PC-9 (cell line): ENCODE results near the gene CCDC9B. TPM values are rescaled to one million over a fixed set of nuclear protein-coding genes. Genes with fewer than 3 reads are reported as not detected.

Experiments used
- BruUV-seq: library from RNA; stranded (reverse); fragments of 400-500 nt; replicated peaks from 2 replicates; lab custom pipeline; 2021; lab: Mats Ljungman, UMichigan
- CTCF ChIA-PET: fragments of 300-600 bp; sonication (Branson Sonifier 250); formaldehyde crosslinking; loops from one replicate; lab custom pipeline; 2022; ENCODE audit warnings: antibody characterized with exemption; lab: Charles Lee
- POLR2A ChIA-PET: fragments of 300-600 bp; sonication (Branson Sonifier 250); formaldehyde crosslinking; loops from one replicate; lab custom pipeline; 2022; ENCODE audit warnings: antibody characterized with exemption; ENCODE audit not compliant: unreplicated experiment; lab: Charles Lee
- DNase-seq, 2 experiments: peaks; one replicate each; pipeline versions ENCODE4 v3.0.0 to v3.0.0-alpha.2; 2015 to 2022; ENCODE audit warnings: mixed read lengths in 1 of 2
- H2AFZ ChIP-seq: fragments of 200-600 bp; sonication (generic); 2 replicates; pipeline ENCODE4 v1.8.1; 2017; ENCODE audit warnings: antibody characterized with exemption
- H3F3A ChIP-seq: fragments of 200-600 bp; sonication (generic); 2 replicates; pipeline ENCODE4 v1.8.1; 2017; ENCODE audit warnings: antibody characterized with exemption, mild to moderate bottlenecking, low read depth; ENCODE audit not compliant: insufficient read depth
- H3K27ac ChIP-seq: fragments of 200-600 bp; sonication (generic); 2 replicates; pipeline ENCODE4 v1.6.1; 2016; ENCODE audit warnings: mixed run types
- H3K27me3 ChIP-seq: fragments of 200-600 bp; sonication (generic); 2 replicates; pipeline ENCODE4 v1.6.1; 2016; ENCODE audit warnings: low read depth, mixed run types; ENCODE audit not compliant: insufficient read depth
- H3K36me3 ChIP-seq: fragments of 200-600 bp; sonication (generic); 2 replicates; pipeline ENCODE4 v1.6.1; 2016; ENCODE audit warnings: low read depth, mixed run types
- H3K4me1 ChIP-seq: fragments of 200-600 bp; sonication (generic); replicated peaks from 2 replicates; pipeline ENCODE4 v1.6.1; 2016; ENCODE audit warnings: mixed run types; ENCODE audit not compliant: insufficient read depth
- H3K4me2 ChIP-seq: fragments of 200-600 bp; sonication (generic); 2 replicates; pipeline ENCODE4 v1.6.1; 2017; ENCODE audit warnings: mixed run types
- H3K4me3 ChIP-seq: fragments of 200-600 bp; sonication (generic); 2 replicates; pipeline ENCODE4 v1.6.1; 2016; ENCODE audit warnings: mixed run types
- H3K79me2 ChIP-seq: fragments of 200-600 bp; sonication (generic); 2 replicates; pipeline ENCODE4 v1.6.1; 2017; ENCODE audit warnings: low read depth, mixed run types
- H3K9me2 ChIP-seq: fragments of 200-600 bp; sonication (generic); 2 replicates; pipeline ENCODE4 v1.8.1; 2017; ENCODE audit warnings: mild to moderate bottlenecking; ENCODE audit not compliant: insufficient read depth
- H3K9me3 ChIP-seq: fragments of 200-600 bp; sonication (generic); 2 replicates; pipeline ENCODE4 v1.8.1; 2016; ENCODE audit warnings: low read depth; ENCODE audit not compliant: insufficient read depth
- H4K20me1 ChIP-seq: fragments of 200-600 bp; sonication (generic); 2 replicates; pipeline ENCODE4 v1.8.1; 2017; ENCODE audit not compliant: insufficient read depth
- CTCF ChIP-seq: fragments of 200-600 bp; sonication (generic); conservative IDR thresholded peaks from 2 replicates; pipeline ENCODE4 v1.6.1; 2017; ENCODE audit warnings: mixed run types, antibody characterized with exemption, mild to moderate bottlenecking, moderate library complexity
- EZH2 ChIP-seq: fragments of 200-600 bp; sonication (generic); IDR thresholded peaks from 2 replicates; pipeline ENCODE4 v1.8.0; 2017; ENCODE audit warnings: antibody characterized with exemption, low read depth
- intact Hi-C: fragments of 100-400 bp; cut with micrococcal nuclease; formaldehyde crosslinking; loops from one replicate; pipeline ENCODE4 v1.10.0; 2022; ENCODE audit not compliant: unreplicated experiment
- total RNA-seq: library from RNA; stranded (reverse); gene quantifications from 2 replicates; pipeline ENCODE4 v1.2.3, GENCODE V29; 2021

The CCDC9B gene
- total RNA-seq, 1 experiment from 2014 or later: 141 TPM

GRCh38 chr15:40285554-40286011 lies 55.2 kb downstream of the CCDC9B start:
- no peaks in the 10 kb centered on the region for H3K9me3 ChIP-seq
- POLR2A ChIA-PET: interaction anchor here (0.7 to 0.8 kb wide), 2 partner anchors 23 to 28 kb away, joined by 3 to 5 read pairs; no protein-coding TSS in a partner anchor
- CTCF ChIA-PET: no interaction called here
- TF ChIP-seq CTCF: no peak
- no peak for TF ChIP-seq EZH2
- H3K4me2 ChIP-seq: no peak overlapping the region
- no peak overlapping the region for H2AFZ ChIP-seq
- H3K27me3 ChIP-seq: no peaks in the 10 kb centered on the region
- H4K20me1 ChIP-seq: no peaks in the 10 kb centered on the region
- intact Hi-C loops: no loop called here
- no peak overlapping the region for H3K4me3 ChIP-seq
- H3K9me2 ChIP-seq: no peaks in the 10 kb centered on the region
- DNase-seq: no peak
- no peaks in the 10 kb centered on the region for H3K36me3 ChIP-seq
- H3K79me2 ChIP-seq: no peaks in the 10 kb centered on the region
- no TSS peak for BruUV-seq
- no peak overlapping the region for H3K27ac ChIP-seq
- H3F3A ChIP-seq: no peaks in the 10 kb centered on the region
- H3K4me1 ChIP-seq: no peaks in the 10 kb centered on the region

DNA sequence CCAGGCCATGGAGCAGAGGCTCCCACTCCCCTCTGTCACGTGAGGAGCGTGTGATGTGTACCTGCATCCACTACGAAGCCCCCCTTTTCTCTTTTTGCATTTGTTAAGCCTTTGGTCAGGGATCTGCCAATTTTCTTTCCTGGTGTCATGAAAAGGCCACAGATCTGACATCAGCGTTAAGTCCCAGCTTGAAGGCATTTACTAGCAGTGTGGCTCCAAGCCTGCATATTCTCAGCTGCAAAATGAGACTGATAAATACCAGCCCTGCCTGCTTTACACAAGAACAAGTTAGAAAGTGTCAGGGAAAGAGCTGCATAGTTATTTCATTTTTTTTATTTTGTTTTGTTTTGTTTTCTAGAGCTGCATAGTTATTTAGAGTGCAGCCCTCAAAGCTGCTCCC lies 55.6 kb downstream of the CCDC9B start:
- Histone ChIP-seq H3K4me2 (no peak overlapping the region), H3F3A (no peaks in the 10 kb centered on the region), H3K27ac (no peak overlapping the region), H3K4me3 (no peak overlapping the region), H3K36me3 (no peaks in the 10 kb centered on the region), H3K27me3 (no peaks in the 10 kb centered on the region), H4K20me1 (no peaks in the 10 kb centered on the region), H3K4me1 (no peaks in the 10 kb centered on the region), H3K9me2 (no peaks in the 10 kb centered on the region), H3K9me3 (no peaks in the 10 kb centered on the region), H3K79me2 (no peaks in the 10 kb centered on the region), H2AFZ (no peak overlapping the region)
- intact Hi-C loops: no loop called here
- ChIA-PET POLR2A (interaction anchor here (0.7 to 0.8 kb wide), 2 partner anchors 23 to 28 kb away, joined by 3 to 5 read pairs; no protein-coding TSS in a partner anchor), CTCF (no interaction called here)
- no peak for DNase-seq
- BruUV-seq: no TSS peak
- TF ChIP-seq EZH2: no peak
- TF ChIP-seq CTCF: no peak

DNA sequence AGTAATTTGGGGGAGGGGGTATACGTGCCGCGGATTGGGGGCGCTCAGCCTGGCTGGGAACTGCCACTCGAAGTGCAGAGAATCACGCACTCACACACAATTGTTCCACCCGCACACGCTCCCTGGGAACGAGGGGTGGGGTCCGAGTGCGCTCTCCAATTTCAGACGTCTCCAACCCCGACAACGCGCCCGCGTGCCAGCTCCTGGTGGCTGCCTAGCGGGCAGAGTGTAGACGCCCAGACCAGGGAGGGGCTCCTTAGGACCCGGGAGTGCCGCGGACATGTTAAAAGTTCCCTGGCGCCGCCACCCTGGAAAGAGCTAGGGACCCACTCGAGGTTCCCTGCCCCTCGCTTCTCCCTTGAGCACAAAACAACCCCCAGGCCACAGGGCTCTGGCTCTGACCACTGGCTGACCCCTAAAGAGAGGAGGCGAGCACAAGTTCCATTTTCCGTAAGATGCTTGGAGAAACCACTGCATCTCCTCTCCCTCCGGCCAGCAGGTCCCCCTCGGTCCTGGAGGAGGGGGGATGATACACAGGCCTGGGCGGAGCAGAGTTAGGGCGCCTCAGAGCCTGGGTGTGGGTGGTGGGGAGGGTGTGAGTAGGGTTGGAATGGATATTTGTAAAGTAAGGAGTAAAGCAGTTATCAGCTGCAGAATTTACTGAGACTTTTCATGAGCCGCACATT lies 57.0 kb downstream of the CCDC9B start:
- no peak overlapping the region for H3K4me3 ChIP-seq
- no peak overlapping the region for H3K27ac ChIP-seq
- no peak overlapping the region for H3K4me2 ChIP-seq
- no peaks in the 10 kb centered on the region for H3F3A ChIP-seq
- BruUV-seq: no TSS peak
- POLR2A ChIA-PET: no interaction called here
- TF ChIP-seq CTCF (no peak), EZH2 (no peak)
- no peaks in the 10 kb centered on the region for H3K9me3 ChIP-seq
- no peak overlapping the region for H2AFZ ChIP-seq
- H3K79me2 ChIP-seq: no peaks in the 10 kb centered on the region
- no peaks in the 10 kb centered on the region for H3K4me1 ChIP-seq
- H3K9me2 ChIP-seq: no peaks in the 10 kb centered on the region
- intact Hi-C loops: loop anchor here (5.0 kb wide), 1 partner anchor 39 kb away; the partner anchor contains the start of gene INAFM2
- H3K27me3 ChIP-seq: no peaks in the 10 kb centered on the region
- no peak for DNase-seq
- no peaks in the 10 kb centered on the region for H3K36me3 ChIP-seq
- CTCF ChIA-PET: interaction anchor here (0.7 kb wide), 2 partner anchors 23 to 85 kb away, joined by 3 to 14 read pairs; no protein-coding TSS in a partner anchor
- no peaks in the 10 kb centered on the region for H4K20me1 ChIP-seq
